IMR-90 (cell line): ENCODE results near the gene PSPN. TPM values are rescaled to one million over a fixed set of nuclear protein-coding genes. Genes with fewer than 3 reads are reported as not detected.

Experiments used
- ATAC-seq: fragments of 200-7000 bp; cut with Tn5 transposase; 2 replicates; pipeline ENCODE4 v1.9.1; 2020; ENCODE audit warnings: low read depth, mild to moderate bottlenecking, moderate library complexity
- BruUV-seq: library from RNA; stranded (reverse); fragments of 400-500 nt; replicated peaks from 2 replicates; lab custom pipeline; 2021; lab: Mats Ljungman, UMichigan
- CTCF ChIA-PET: fragments of 300-600 bp; formaldehyde crosslinking; extraction: SDS; loops from one replicate; lab custom pipeline; 2021; ENCODE audit warnings: antibody characterized with exemption; lab: Yijun Ruan, JAX
- POLR2A ChIA-PET: fragments of 300-600 bp; sonication (Branson Sonifier 250); formaldehyde crosslinking; loops from one replicate; lab custom pipeline; 2022; ENCODE audit warnings: antibody characterized with exemption; ENCODE audit not compliant: unreplicated experiment; lab: Charles Lee
- DNase-seq: peaks from one replicate; pipeline ENCODE4 v3.0.0; 2013
- H2AFZ ChIP-seq: replicated peaks from 2 replicates; pipeline ENCODE3; 2013; ENCODE audit warnings: low read length, mild to moderate bottlenecking; ENCODE audit not compliant: poor library complexity
- H2AK5ac ChIP-seq: 2 replicates; pipeline ENCODE4 v1.6.1; 2013; ENCODE audit warnings: low read depth, low read length, inconsistent platforms
- H2AK9ac ChIP-seq: replicated peaks from 2 replicates; pipeline ENCODE3; 2013; ENCODE audit warnings: mild to moderate bottlenecking, low read depth, low read length, moderate library complexity; ENCODE audit not compliant: poor library complexity
- H2BK120ac ChIP-seq: 2 replicates; pipeline ENCODE4 v1.6.1; 2013; ENCODE audit warnings: low read depth, low read length, inconsistent platforms
- H2BK15ac ChIP-seq: 3 replicates; pipeline ENCODE4 v1.6.1; 2013; ENCODE audit warnings: low read depth, low read length, inconsistent platforms
- H2BK20ac ChIP-seq: 2 replicates; pipeline ENCODE4 v1.6.1; 2013; ENCODE audit warnings: low read depth, mild to moderate bottlenecking, inconsistent platforms, low read length, moderate library complexity
- H2BK5ac ChIP-seq: 2 replicates; pipeline ENCODE4 v1.6.1; 2013; ENCODE audit warnings: mild to moderate bottlenecking, low read depth, low read length, inconsistent platforms; ENCODE audit not compliant: poor library complexity, severe bottlenecking
- H3K14ac ChIP-seq: replicated peaks from 2 replicates; pipeline ENCODE4 v1.6.1; 2013; ENCODE audit warnings: low read depth, low read length, inconsistent platforms
- H3K18ac ChIP-seq: 2 replicates; pipeline ENCODE4 v1.6.1; 2013; ENCODE audit warnings: low read depth, low read length, control low read depth
- H3K23ac ChIP-seq: 2 replicates; pipeline ENCODE4 v1.6.1; 2013; ENCODE audit warnings: low read depth, low read length, inconsistent platforms
- H3K27ac ChIP-seq: 2 replicates; pipeline ENCODE4 v1.5.1; 2013; ENCODE audit warnings: mild to moderate bottlenecking, control low read depth, low read length; ENCODE audit not compliant: insufficient read depth
- H3K27me3 ChIP-seq: 2 replicates; pipeline ENCODE4 v1.6.1; 2013; ENCODE audit warnings: low read length; ENCODE audit not compliant: control insufficient read depth, insufficient read depth
- H3K36me3 ChIP-seq: 2 replicates; pipeline ENCODE4 v1.6.1; 2013; ENCODE audit warnings: low read length, mixed read lengths; ENCODE audit not compliant: control insufficient read depth, insufficient read depth
- H3K4ac ChIP-seq: 2 replicates; pipeline ENCODE4 v1.6.1; 2013; ENCODE audit warnings: low read depth, low read length, inconsistent platforms
- H3K4me1 ChIP-seq: 2 replicates; pipeline ENCODE4 v1.6.1; 2013; ENCODE audit warnings: low read length, mixed read lengths; ENCODE audit not compliant: control insufficient read depth, insufficient read depth
- H3K4me2 ChIP-seq: 2 replicates; pipeline ENCODE4 v1.6.1; 2013; ENCODE audit warnings: low read depth, mild to moderate bottlenecking, control low read depth, low read length, moderate library complexity
- H3K4me3 ChIP-seq: 2 replicates; pipeline ENCODE4 v1.5.1; 2013; ENCODE audit warnings: low read depth, mild to moderate bottlenecking, control low read depth, low read length, moderate library complexity; ENCODE audit not compliant: insufficient read depth
- H3K56ac ChIP-seq: 2 replicates; pipeline ENCODE4 v1.6.1; 2013; ENCODE audit warnings: low read length, inconsistent platforms; ENCODE audit not compliant: insufficient read depth; ENCODE audit errors: extremely low read depth
- H3K79me1 ChIP-seq, 2 experiments: 2 replicates each; pipeline ENCODE4 v1.6.1; 2013; ENCODE audit warnings: low read length in 2 of 2, inconsistent platforms in 1 of 2, low read depth in 1 of 2
- H3K9ac ChIP-seq: 2 replicates; pipeline ENCODE4 v1.6.1; 2013; ENCODE audit warnings: low read depth, low read length, control low read depth
- H3K9me1 ChIP-seq: 2 replicates; pipeline ENCODE4 v1.6.1; 2013; ENCODE audit warnings: low read length, inconsistent platforms; ENCODE audit not compliant: insufficient read depth
- H3K9me3 ChIP-seq: 2 replicates; pipeline ENCODE4 v1.6.1; 2013; ENCODE audit warnings: low read length; ENCODE audit not compliant: control insufficient read depth, insufficient read depth
- H4K20me1 ChIP-seq: 2 replicates; pipeline ENCODE4 v1.6.1; 2013; ENCODE audit warnings: low read length, inconsistent platforms; ENCODE audit not compliant: insufficient read depth
- H4K5ac ChIP-seq: 2 replicates; pipeline ENCODE4 v1.6.1; 2013; ENCODE audit warnings: mild to moderate bottlenecking, low read depth, low read length, control low read depth
- H4K8ac ChIP-seq, 2 experiments: 2 replicates each; pipeline ENCODE4 v1.6.1; 2013; ENCODE audit warnings: low read depth in 2 of 2, low read length in 2 of 2, control low read depth in 1 of 2, inconsistent platforms in 1 of 2
- H4K91ac ChIP-seq: 2 replicates; pipeline ENCODE4 v1.6.1; 2013; ENCODE audit warnings: low read depth, low read length, inconsistent platforms; ENCODE audit not compliant: insufficient read depth
- BHLHE40 ChIP-seq: fragments of 150-350 bp; IDR thresholded peaks from 2 replicates; pipeline ENCODE4 v1.6.1; 2016; ENCODE audit warnings: mild to moderate bottlenecking, low read depth, low read length
- CEBPB ChIP-seq: IDR thresholded peaks from 2 replicates; pipeline ENCODE4 v1.6.1; 2012; ENCODE audit warnings: low read depth, low read length, improper control_type of control experiment
- CHD1 ChIP-seq: IDR thresholded peaks from 2 replicates; pipeline ENCODE4 v1.6.1; 2012; ENCODE audit warnings: low read depth, low read length, improper control_type of control experiment
- FOS ChIP-seq: fragments of 150-350 bp; IDR thresholded peaks from 2 replicates; pipeline ENCODE4 v1.6.1; 2016; ENCODE audit warnings: low read depth, low read length
- MAFK ChIP-seq: IDR thresholded peaks from 2 replicates; pipeline ENCODE4 v1.6.1; 2012; ENCODE audit warnings: low read depth, low read length, improper control_type of control experiment
- MAZ ChIP-seq: IDR thresholded peaks from 2 replicates; pipeline ENCODE4 v1.6.1; 2012; ENCODE audit warnings: low read depth, mild to moderate bottlenecking, low read length, improper control_type of control experiment, moderate library complexity, borderline replicate concordance
- MXI1 ChIP-seq: IDR thresholded peaks from 2 replicates; pipeline ENCODE4 v1.6.1; 2012; ENCODE audit warnings: low read depth, mild to moderate bottlenecking, low read length, moderate library complexity, borderline replicate concordance
- NFE2L2 ChIP-seq: fragments of 150-350 bp; IDR thresholded peaks from 2 replicates; pipeline ENCODE4 v1.6.1; 2016; ENCODE audit warnings: low read depth, mild to moderate bottlenecking, low read length
- POLR2A ChIP-seq: IDR thresholded peaks from 2 replicates; pipeline ENCODE4 v1.6.1; 2012; ENCODE audit warnings: mild to moderate bottlenecking, low read depth, low read length
- RAD21 ChIP-seq: IDR thresholded peaks from 2 replicates; pipeline ENCODE4 v1.6.1; 2012; ENCODE audit warnings: low read length, improper control_type of control experiment
- RCOR1 ChIP-seq: IDR thresholded peaks from 2 replicates; pipeline ENCODE4 v1.6.1; 2012; ENCODE audit warnings: mild to moderate bottlenecking, low read length, improper control_type of control experiment; ENCODE audit not compliant: insufficient replicate concordance
- RFX5 ChIP-seq: IDR thresholded peaks from 2 replicates; pipeline ENCODE4 v1.8.0; 2012; ENCODE audit warnings: low read depth, mild to moderate bottlenecking, low read length, moderate library complexity
- SMC3 ChIP-seq: fragments of 150-350 bp; IDR thresholded peaks from 2 replicates; pipeline ENCODE4 v1.6.1; 2016; ENCODE audit warnings: low read depth, mild to moderate bottlenecking, antibody characterized with exemption, low read length, moderate library complexity
- WGBS, 2 experiments: methylation state at CpG; one replicate each; pipeline versions ENCODE4 v1.1.5 to v1.1.7; 2013; ENCODE audit warnings: missing lambda C conversion rate in 2 of 2; ENCODE audit not compliant: insufficient read length in 1 of 2; ENCODE audit errors: extremely low coverage in 2 of 2; 5-methylcytosine and 5-hydroxymethylcytosine counted together
- dilution Hi-C: fragments of 300-500 bp; cut with HindIII; formaldehyde crosslinking; loops from one replicate; pipeline ENCODE4 v1.14.3; 2018; ENCODE audit warnings: low sequenced_read_pairs; ENCODE audit not compliant: unreplicated experiment
- in situ Hi-C: fragments of 300-500 bp; cut with MboI; formaldehyde crosslinking; loops from 3 replicates; pipeline ENCODE4 v1.14.3; 2019; ENCODE audit warnings: low sequenced_read_pairs, inconsistent platforms, mixed read lengths
- intact Hi-C: fragments of 100-400 bp; cut with micrococcal nuclease; formaldehyde crosslinking; loops from 2 replicates; pipeline ENCODE4 v1.10.0; 2022
- polyA plus RNA-seq, 3 experiments: library from polyadenylated mRNA; depleted of rRNA; stranded (reverse); fragments of >200 nt; gene quantifications; 2 replicates each; pipeline ENCODE4 v1.2.3, GENCODE V29; 2012; ENCODE audit warnings: low replicate concordance in 1 of 3
- total RNA-seq: library from RNA; depleted of rRNA; stranded (reverse); fragments of >200 nt; gene quantifications from 2 replicates; pipeline ENCODE4 v1.2.3, GENCODE V29; 2012
- TF ChIP-seq, protein P1 (sequence below): fragments of 150-350 bp; IDR thresholded peaks from 2 replicates; pipeline ENCODE4 v1.6.1; 2016; ENCODE audit warnings: low read depth, mild to moderate bottlenecking, low read length, moderate library complexity, borderline replicate concordance
- TF ChIP-seq, protein P2 (sequence below): conservative IDR thresholded peaks from 2 replicates; pipeline ENCODE4 v1.5.1; 2012; ENCODE audit warnings: mild to moderate bottlenecking, low read depth, low read length, improper control_type of control experiment
- TF ChIP-seq, protein P3 (sequence below): fragments of 150-350 bp; IDR thresholded peaks from 2 replicates; pipeline ENCODE4 v1.6.1; 2017; ENCODE audit warnings: mild to moderate bottlenecking, antibody characterized with exemption, low read length, low read depth

The PSPN gene
- total and polyA plus RNA-seq, 2 of the 4 experiments (the other 2 are of a cell fraction): 0.34 to 0.54 TPM

DNA sequence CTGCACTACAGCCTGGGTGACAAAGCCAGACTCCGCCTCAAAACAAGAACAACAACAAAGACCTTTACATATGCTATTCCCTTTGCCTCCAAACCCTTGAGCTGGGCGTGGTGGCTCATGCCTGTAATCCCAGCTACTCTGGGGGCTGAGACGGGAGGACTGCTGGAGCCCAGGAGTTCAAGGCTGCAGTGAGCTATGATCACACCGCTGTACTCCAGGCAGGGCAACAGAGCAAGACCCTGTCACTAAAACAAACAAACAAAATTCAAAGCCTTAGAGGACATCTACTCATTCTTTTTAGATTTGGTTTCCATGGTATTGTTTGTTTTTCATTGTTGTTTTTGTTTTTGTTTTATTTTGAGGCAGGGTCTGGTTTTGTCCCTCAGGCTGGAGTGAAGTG, 50.1 kb downstream of the PSPN start:
- Histone ChIP-seq H3K4me3 (no peak overlapping the region), H4K91ac (no peak overlapping the region), H3K4me2 (no peak overlapping the region), H3K36me3 (no peaks in the 10 kb centered on the region), H2AFZ (no peak overlapping the region), H2BK5ac (no peak overlapping the region), H2BK20ac (no peak overlapping the region), H3K9me3 (no peaks in the 10 kb centered on the region), H3K9ac (no peak overlapping the region), H2BK15ac (no peak overlapping the region), H3K27me3 (peaks cover 6% of the 10 kb centered on the region), H3K9me1 (no peaks in the 10 kb centered on the region), H3K4ac (no peak overlapping the region), H3K56ac (no peak overlapping the region), H2AK5ac (no peak overlapping the region), H3K18ac (no peak overlapping the region), H3K23ac (no peak overlapping the region), H4K20me1 (no peaks in the 10 kb centered on the region), H2AK9ac (no peak overlapping the region), H4K5ac (no peak overlapping the region), H3K27ac (no peak overlapping the region), H4K8ac (no peak overlapping the region), H3K79me1 (no peaks in the 10 kb centered on the region), H3K14ac (no peak overlapping the region), H2BK120ac (no peak overlapping the region), H3K4me1 (no peaks in the 10 kb centered on the region)
- POLR2A ChIA-PET: no interaction called here
- dilution Hi-C loops: no loop called here
- no peak for ATAC-seq
- intact Hi-C loops: no loop called here
- TF ChIP-seq, protein P1, sequence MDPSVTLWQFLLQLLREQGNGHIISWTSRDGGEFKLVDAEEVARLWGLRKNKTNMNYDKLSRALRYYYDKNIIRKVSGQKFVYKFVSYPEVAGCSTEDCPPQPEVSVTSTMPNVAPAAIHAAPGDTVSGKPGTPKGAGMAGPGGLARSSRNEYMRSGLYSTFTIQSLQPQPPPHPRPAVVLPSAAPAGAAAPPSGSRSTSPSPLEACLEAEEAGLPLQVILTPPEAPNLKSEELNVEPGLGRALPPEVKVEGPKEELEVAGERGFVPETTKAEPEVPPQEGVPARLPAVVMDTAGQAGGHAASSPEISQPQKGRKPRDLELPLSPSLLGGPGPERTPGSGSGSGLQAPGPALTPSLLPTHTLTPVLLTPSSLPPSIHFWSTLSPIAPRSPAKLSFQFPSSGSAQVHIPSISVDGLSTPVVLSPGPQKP: no peak
- no peak for TF ChIP-seq RAD21
- TF ChIP-seq, protein P2, sequence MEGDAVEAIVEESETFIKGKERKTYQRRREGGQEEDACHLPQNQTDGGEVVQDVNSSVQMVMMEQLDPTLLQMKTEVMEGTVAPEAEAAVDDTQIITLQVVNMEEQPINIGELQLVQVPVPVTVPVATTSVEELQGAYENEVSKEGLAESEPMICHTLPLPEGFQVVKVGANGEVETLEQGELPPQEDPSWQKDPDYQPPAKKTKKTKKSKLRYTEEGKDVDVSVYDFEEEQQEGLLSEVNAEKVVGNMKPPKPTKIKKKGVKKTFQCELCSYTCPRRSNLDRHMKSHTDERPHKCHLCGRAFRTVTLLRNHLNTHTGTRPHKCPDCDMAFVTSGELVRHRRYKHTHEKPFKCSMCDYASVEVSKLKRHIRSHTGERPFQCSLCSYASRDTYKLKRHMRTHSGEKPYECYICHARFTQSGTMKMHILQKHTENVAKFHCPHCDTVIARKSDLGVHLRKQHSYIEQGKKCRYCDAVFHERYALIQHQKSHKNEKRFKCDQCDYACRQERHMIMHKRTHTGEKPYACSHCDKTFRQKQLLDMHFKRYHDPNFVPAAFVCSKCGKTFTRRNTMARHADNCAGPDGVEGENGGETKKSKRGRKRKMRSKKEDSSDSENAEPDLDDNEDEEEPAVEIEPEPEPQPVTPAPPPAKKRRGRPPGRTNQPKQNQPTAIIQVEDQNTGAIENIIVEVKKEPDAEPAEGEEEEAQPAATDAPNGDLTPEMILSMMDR: no peak
- no peak for TF ChIP-seq CEBPB
- TF ChIP-seq POLR2A: no peak
- no peak for TF ChIP-seq NFE2L2
- no peak for TF ChIP-seq MXI1
- TF ChIP-seq MAFK: no peak
- TF ChIP-seq RCOR1: no peak
- TF ChIP-seq, protein P3, sequence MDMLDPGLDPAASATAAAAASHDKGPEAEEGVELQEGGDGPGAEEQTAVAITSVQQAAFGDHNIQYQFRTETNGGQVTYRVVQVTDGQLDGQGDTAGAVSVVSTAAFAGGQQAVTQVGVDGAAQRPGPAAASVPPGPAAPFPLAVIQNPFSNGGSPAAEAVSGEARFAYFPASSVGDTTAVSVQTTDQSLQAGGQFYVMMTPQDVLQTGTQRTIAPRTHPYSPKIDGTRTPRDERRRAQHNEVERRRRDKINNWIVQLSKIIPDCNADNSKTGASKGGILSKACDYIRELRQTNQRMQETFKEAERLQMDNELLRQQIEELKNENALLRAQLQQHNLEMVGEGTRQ: no peak
- no peak for TF ChIP-seq SMC3
- TF ChIP-seq FOS: no peak
- TF ChIP-seq BHLHE40: no peak
- TF ChIP-seq CHD1: no peak
- TF ChIP-seq MAZ: no peak
- no peak for TF ChIP-seq RFX5
- no TSS peak for BruUV-seq
- DNase-seq: no peak
- CTCF ChIA-PET: no interaction called here
- no CpG with 5 or more reads among the region's 4 CpGs for whole genome bisulfite sequencing, 2 experiments
- in situ Hi-C loops: no loop called here
